ENCODE results near the gene FLAD1.

The FLAD1 gene

GRCh38 chr1:155006601-155007101, 23.5 kb downstream of the FLAD1 start:
- no peaks in the 10 kb centered on the region for H3K9me3 ChIP-seq (ENCODE audit: low read depth, low read length)
- DNase-seq (ENCODE audit: low read depth, low spot score), result no peak
- H3K9ac ChIP-seq (ENCODE audit: insufficient read length), result no peak overlapping the region
- H3K27ac ChIP-seq, result peak overlapping the region; percentile 96; the same call in 1 of the 2 replicates
- H3K36me3 ChIP-seq (ENCODE audit: insufficient read depth, low read length), result no peaks in the 10 kb centered on the region
- H3K4me3 ChIP-seq, result no peak overlapping the region
- no peak for TF ChIP-seq FOXP2 (optimal IDR thresholded peaks at IDR 0.05; ENCODE audit: control extremely low read depth, extremely low read length, insufficient read depth)
- no peak for TF ChIP-seq EZH2 (IDR thresholded peaks at IDR 0.05)
- no peak for TF ChIP-seq POLR2AphosphoS5 (IDR thresholded peaks at IDR 0.05; ENCODE audit: borderline replicate concordance, low read depth, low read length)

DNA sequence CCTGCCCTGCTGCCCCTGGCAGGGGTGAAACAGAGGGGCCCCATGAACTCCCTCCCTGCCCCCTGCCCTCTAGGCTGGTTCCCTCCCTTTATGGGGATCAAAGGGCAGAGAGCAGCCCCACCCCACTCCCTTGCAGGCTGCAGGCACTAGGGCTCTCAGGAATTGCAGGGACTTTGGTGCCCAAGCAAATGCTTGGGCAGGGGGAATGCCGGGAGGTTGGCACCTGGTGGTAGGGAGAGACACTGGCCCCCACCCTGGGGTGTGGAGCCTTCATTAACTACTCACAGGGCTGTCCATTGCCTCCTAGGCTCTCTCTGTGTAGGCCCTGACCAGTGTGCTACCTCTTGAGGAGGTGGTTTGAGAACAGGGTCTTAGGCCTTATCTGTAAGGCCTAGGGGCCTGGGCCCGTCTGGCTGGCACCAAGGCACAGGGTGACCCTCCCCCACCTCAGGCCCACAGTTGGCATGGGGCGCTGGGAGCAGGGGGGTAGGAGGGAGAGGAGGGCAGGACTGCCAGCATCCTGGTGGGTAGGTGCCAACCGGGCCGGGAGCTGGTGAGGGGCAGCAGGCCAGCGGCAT, 24.2 kb downstream of the FLAD1 start:
- DNase-seq (ENCODE audit: low read depth, low spot score), result no peak
- no peak overlapping the region for H3K9ac ChIP-seq (ENCODE audit: insufficient read length)
- no peak overlapping the region for H3K27ac ChIP-seq
- TF ChIP-seq POLR2AphosphoS5 (IDR thresholded peaks at IDR 0.05; ENCODE audit: borderline replicate concordance, low read depth, low read length), result no peak
- TF ChIP-seq FOXP2 (optimal IDR thresholded peaks at IDR 0.05; ENCODE audit: control extremely low read depth, extremely low read length, insufficient read depth), result no peak
- TF ChIP-seq EZH2 (IDR thresholded peaks at IDR 0.05), result no peak
- no peak overlapping the region for H3K4me3 ChIP-seq
- H3K36me3 ChIP-seq (ENCODE audit: insufficient read depth, low read length), result no peaks in the 10 kb centered on the region
- H3K9me3 ChIP-seq (ENCODE audit: low read depth, low read length), result no peaks in the 10 kb centered on the region

GRCh38 chr1:155008015-155008941, 25.1 kb downstream of the FLAD1 start:
- Histone ChIP-seq H3K4me3 (no peak overlapping the region), H3K27ac (no peak overlapping the region), H3K36me3 (ENCODE audit: insufficient read depth, low read length) (no peaks in the 10 kb centered on the region), H3K9ac (ENCODE audit: insufficient read length) (no peak overlapping the region), H3K9me3 (ENCODE audit: low read depth, low read length) (no peaks in the 10 kb centered on the region)
- no peak for TF ChIP-seq FOXP2 (optimal IDR thresholded peaks at IDR 0.05; ENCODE audit: control extremely low read depth, extremely low read length, insufficient read depth)
- no peak for TF ChIP-seq POLR2AphosphoS5 (IDR thresholded peaks at IDR 0.05; ENCODE audit: borderline replicate concordance, low read depth, low read length)
- no peak for TF ChIP-seq EZH2 (IDR thresholded peaks at IDR 0.05)
- no peak for DNase-seq (ENCODE audit: low read depth, low spot score)

GRCh38 chr1:155009221-155009711, 26.1 kb downstream of the FLAD1 start:
- H3K4me3 ChIP-seq, result no peak overlapping the region
- no peaks in the 10 kb centered on the region; the same call in 1 of the 2 replicates for H3K36me3 ChIP-seq (ENCODE audit: insufficient read depth, low read length)
- no peak for TF ChIP-seq POLR2AphosphoS5 (IDR thresholded peaks at IDR 0.05; ENCODE audit: borderline replicate concordance, low read depth, low read length)
- TF ChIP-seq FOXP2 (optimal IDR thresholded peaks at IDR 0.05; ENCODE audit: control extremely low read depth, extremely low read length, insufficient read depth), result no peak
- no peak for TF ChIP-seq EZH2 (IDR thresholded peaks at IDR 0.05)
- no peaks in the 10 kb centered on the region for H3K9me3 ChIP-seq (ENCODE audit: low read depth, low read length)
- H3K27ac ChIP-seq, result no peak overlapping the region
- H3K9ac ChIP-seq (ENCODE audit: insufficient read length), result no peak overlapping the region
- DNase-seq (ENCODE audit: low read depth, low spot score), result no peak

- DNase-seq (ENCODE audit: low read depth, low spot score), result no peak
- no peaks in the 10 kb centered on the region; the same call in 1 of the 2 replicates for H3K36me3 ChIP-seq (ENCODE audit: insufficient read depth, low read length)
- no peak overlapping the region for H3K4me3 ChIP-seq
- no peak overlapping the region for H3K9ac ChIP-seq (ENCODE audit: insufficient read length)
- H3K27ac ChIP-seq, result no peak overlapping the region
- no peaks in the 10 kb centered on the region for H3K9me3 ChIP-seq (ENCODE audit: low read depth, low read length)
- TF ChIP-seq FOXP2 (optimal IDR thresholded peaks at IDR 0.05; ENCODE audit: control extremely low read depth, extremely low read length, insufficient read depth), result no peak
- no peak for TF ChIP-seq EZH2 (IDR thresholded peaks at IDR 0.05)
- no peak for TF ChIP-seq POLR2AphosphoS5 (IDR thresholded peaks at IDR 0.05; ENCODE audit: borderline replicate concordance, low read depth, low read length)
These were observed 26.6 kb downstream of the FLAD1 start for GRCh38 chr1:155009742-155010141.

DNA sequence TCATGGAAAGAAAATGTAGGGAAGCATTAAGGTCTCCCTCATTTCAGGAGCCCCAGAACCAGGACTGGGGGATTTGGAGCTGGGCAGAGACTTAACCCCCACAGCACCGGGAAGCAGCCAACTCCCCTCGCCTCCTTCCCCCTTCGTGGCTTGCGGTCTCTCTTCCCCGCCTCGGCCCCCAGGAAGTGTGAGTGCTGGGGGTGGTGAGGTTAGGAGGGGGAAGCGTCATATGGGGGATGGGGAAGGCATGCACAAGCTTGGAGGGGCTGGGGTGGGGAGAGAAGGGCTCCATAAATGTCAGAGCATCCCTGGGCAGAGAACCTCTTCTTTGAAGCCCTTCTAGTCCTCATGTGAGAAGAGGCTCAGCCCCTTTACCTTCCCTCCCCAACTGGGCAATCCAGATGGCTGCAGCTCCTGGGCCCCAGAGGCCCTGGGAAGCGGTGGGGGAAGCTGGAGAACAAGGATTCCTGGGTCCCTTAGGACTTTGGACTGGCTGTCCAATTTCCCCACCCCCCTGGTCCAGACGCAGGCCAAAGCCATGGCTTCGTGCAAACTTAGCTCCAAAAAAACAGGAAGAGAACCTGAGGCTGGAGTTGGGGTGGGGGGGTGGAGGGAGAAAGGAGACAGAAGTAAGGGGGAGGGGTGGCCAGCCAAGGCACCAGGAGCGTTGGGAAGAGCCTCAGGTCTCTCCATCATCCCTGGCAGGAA, 27.2 kb downstream of the FLAD1 start:
- H3K9ac ChIP-seq (ENCODE audit: insufficient read length), result no peak overlapping the region
- H3K4me3 ChIP-seq, result no peak overlapping the region

GRCh38 chr1:155011004-155011416, 27.9 kb downstream of the FLAD1 start:
- Histone ChIP-seq H3K36me3 (ENCODE audit: insufficient read depth, low read length) (peaks cover 2% of the 10 kb centered on the region; the same call in 1 of the 2 replicates), H3K4me3 (no peak overlapping the region), H3K9ac (ENCODE audit: insufficient read length) (no peak overlapping the region), H3K9me3 (ENCODE audit: low read depth, low read length) (no peaks in the 10 kb centered on the region), H3K27ac (no peak overlapping the region)
- TF ChIP-seq FOXP2 (optimal IDR thresholded peaks at IDR 0.05; ENCODE audit: control extremely low read depth, extremely low read length, insufficient read depth) (no peak), EZH2 (IDR thresholded peaks at IDR 0.05) (no peak), POLR2AphosphoS5 (IDR thresholded peaks at IDR 0.05; ENCODE audit: borderline replicate concordance, low read depth, low read length) (no peak)
- DNase-seq (ENCODE audit: low read depth, low spot score), result no peak

More for the DNA sequence above, 27.2 kb downstream of the FLAD1 start:
- H3K36me3 ChIP-seq (ENCODE audit: insufficient read depth, low read length), result no peaks in the 10 kb centered on the region; the same call in 1 of the 2 replicates
- TF ChIP-seq POLR2AphosphoS5 (IDR thresholded peaks at IDR 0.05; ENCODE audit: borderline replicate concordance, low read depth, low read length), result no peak
- TF ChIP-seq EZH2 (IDR thresholded peaks at IDR 0.05), result no peak
- TF ChIP-seq FOXP2 (optimal IDR thresholded peaks at IDR 0.05; ENCODE audit: control extremely low read depth, extremely low read length, insufficient read depth), result no peak
- DNase-seq (ENCODE audit: low read depth, low spot score), result no peak
- peak overlapping the region; percentile 9; the same call in 1 of the 2 replicates for H3K27ac ChIP-seq
- no peaks in the 10 kb centered on the region for H3K9me3 ChIP-seq (ENCODE audit: low read depth, low read length)

Measured in SK-N-MC (cell line).